HL-60/S4 (cell line): ENCODE results near the gene TMC1.

Source experiments
- in situ Hi-C: fragments of 300-500 bp; cut with MboI; formaldehyde crosslinking; loops from 2 replicates; pipeline ENCODE4 v1.14.3; 2022; ENCODE audit warnings: low sequenced_read_pairs

Gene TMC1

DNA sequence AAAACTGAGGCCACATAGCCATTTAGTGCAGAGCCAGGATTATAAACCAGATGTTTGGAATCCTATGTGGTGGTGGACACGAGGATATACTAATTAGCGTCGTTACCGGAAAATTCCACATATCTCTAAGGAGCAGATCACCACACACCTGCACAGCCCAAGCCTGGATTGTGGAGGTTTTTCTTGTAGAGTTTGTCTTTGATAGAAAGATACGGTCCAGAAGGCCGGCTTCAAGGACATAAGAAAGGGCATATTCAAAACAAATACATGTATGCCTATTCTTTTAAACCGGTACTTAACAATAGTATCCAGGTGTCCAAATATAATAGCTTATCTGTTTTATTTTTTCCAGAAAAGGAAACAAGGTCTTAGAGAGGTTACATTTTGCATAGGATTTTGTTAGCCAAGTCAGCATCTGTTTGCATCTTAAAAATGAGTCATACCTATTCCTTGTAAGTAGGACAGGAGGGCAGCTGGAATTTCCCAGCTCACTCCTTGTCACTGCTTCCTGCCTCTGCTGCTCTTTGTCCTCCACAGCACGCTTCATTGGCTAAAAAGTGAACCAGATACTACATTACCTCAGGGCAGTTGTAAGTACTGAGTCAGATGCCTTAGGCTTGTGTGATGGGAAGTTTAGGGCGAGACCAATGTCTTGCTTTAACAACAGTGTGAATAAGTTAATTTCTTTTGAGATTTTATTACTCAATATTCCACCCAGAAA, 3.6 kb downstream of the TMC1 start:
- in situ Hi-C loops = no loop called here

- in situ Hi-C loops = no loop called here
These were observed 5.7 kb downstream of the TMC1 start for GRCh38 chr9:72526901-72527800.

DNA sequence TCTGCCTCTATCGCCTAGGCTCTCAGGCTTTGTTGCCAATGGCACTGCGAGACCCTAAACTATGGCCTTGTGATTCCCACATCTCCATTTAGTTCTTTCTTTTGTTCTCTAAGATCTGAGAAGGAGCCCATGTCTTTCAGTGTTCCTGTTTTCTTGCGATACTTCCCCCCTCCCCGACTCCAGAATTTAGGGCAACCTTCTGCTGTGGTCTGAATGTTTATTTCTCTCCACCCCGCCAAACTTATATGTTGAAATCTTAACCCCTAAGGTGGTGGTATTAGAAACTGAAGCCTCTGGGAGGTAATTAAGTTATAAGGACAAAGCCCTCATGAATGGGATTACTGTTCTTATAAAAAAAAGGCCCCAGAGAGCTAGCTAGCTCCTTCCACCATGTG, 6.4 kb downstream of the TMC1 start:
- in situ Hi-C loops = no loop called here

DNA sequence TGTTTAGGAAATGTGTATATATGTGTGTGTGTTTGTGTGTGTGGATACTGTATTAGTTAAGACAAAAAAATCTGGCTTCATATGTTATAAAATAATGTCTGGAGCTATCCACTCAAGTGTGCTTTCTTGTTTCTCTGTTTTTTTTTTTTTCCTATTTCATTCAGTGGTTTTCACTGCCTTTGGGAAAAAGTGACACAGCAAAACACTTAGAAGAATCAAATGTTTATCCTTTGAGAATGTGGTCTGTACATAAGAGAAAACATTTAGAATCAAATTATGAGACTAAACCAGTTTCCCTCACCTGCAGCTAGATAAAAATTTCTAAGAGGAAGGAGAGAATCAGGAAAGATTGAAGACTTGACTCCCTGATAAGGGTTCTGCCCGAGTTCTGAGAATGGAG, 8.1 kb downstream of the TMC1 start:
- in situ Hi-C loops = no loop called here

DNA sequence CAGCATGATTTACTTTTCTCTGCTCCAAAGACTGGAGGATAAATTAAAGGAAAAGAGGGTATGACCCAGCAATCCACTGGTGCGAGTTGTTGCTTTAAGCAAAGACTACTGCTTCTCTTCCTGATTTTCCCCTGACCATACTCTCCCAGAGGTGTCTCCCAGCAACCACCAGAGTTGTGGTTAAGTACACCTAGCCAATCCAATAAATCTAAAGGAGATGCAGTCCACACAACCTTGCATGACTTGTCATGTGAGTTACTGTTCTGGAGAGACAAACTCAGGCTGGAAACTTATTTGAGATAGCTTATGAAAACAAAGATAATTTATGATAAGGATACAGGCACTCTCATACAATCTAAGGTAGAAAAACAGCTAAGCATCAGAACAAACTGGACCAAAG, 11.9 kb downstream of the TMC1 start:
- in situ Hi-C loops = no loop called here

- in situ Hi-C loops = no loop called here
These were observed 13.5 kb downstream of the TMC1 start for GRCh38 chr9:72534931-72535330.

DNA sequence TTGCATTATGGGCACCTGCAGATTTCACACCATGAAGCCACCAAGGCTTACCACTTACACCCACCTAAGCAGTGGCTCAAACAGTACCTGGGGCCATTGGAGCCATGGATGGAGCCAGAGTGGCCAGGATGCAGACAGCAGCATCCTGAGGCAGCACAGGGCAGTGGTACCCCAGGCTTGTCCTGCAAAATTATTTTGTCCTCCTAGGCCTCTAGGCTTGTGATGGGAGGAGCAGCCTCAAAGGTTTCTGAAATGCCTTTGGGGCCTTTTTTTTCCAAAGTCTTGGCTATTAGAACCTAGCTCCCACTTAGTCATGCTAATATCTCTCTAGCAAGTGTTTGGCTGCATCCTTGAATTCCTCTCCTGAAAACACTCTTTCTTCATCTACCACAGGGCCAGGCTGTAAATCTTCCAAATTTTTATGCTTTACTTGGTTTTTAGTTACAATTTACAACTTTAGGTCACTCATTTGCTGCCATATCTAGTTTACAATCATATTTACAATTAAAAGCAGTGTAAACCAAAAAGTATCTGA, 15.7 kb downstream of the TMC1 start:
- in situ Hi-C loops = no loop called here

DNA sequence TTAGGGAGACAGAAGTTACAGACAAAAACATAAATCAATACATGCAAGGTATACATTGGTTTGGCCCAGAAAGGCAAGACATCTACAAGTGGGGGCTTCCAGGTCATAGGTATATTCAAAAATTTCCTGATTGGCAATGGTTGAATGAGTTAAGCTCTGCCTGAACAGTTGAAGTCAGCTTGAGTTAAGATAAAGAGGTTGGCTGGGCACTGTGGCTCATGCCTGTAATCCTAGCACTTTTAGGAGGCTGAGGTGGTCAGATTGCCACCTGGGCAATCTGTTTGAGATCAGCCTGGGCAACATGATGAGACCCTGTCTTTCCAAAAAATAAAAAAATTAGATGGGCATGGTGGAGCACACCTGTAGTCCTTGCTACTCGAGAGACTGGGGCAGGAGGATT, 16.3 kb downstream of the TMC1 start:
- in situ Hi-C loops = no loop called here

DNA sequence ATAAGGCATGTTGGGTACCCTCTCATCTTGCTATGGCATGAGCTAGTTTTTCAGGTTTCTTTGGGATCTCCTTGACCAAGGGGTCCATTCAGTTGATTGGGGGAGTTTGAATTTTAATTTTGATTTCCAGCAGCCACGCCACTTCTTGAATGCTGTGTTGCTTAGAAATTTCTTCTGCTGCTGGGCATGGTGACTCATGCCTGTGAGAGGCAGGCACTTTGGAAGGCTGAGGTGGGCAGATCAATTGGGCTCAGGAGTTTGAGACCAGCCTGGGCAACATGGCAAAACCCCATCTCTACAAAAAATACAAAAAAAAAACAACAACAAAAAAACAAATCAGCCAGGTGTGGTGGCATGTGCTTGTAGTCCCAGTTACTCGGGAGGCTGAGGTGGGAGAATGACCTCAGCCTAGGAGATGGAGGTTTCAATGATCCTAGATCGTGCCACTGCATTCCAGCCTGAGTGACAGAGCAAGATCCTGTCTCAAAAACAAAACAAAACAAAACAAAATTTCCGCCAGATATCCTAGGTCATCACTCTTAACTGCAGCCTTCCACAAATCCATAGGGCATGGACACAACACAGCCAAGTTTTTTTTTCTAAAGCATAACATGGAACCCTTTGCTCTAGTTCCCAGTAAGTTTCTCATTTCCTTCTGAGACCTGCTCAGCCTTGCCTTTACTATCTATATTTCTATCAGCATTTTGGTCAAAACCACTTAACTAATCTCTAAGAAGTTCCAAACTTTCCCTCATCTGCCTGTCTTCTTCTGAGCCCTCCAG, 17.7 kb downstream of the TMC1 start:
- in situ Hi-C loops = no loop called here

DNA sequence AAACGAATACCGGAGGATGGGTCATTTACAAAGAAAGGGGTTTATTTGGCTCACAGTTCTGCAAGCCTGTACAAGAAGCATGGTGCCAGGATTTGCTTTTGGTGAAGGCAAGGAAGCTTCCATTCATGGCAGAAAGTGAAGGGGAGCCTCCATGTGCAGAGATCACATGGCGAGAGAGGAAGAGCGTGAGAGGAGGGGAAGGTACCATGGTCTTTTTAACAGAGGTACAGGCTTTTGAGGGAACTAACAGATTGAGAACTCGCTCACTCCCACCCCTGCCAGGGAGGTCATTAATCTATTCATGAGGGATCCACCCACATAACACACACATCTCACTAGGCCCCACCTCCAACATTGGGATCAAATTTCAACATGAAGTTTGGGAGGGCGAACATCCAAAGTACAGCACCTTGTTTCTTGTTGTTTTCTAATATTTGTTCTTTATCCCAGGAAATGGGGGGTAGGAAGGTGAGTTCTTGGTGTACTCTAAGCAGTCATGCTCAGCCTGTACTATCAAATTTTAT, 18.5 kb downstream of the TMC1 start:
- in situ Hi-C loops = loop anchor here (10.0 kb wide), 1 partner anchor 65 kb away; no protein-coding TSS in a partner anchor

GRCh38 chr9:72540348-72540873, 19.0 kb downstream of the TMC1 start:
- in situ Hi-C loops = loop anchor here (10.0 kb wide), 1 partner anchor 64 kb away; no protein-coding TSS in a partner anchor

DNA sequence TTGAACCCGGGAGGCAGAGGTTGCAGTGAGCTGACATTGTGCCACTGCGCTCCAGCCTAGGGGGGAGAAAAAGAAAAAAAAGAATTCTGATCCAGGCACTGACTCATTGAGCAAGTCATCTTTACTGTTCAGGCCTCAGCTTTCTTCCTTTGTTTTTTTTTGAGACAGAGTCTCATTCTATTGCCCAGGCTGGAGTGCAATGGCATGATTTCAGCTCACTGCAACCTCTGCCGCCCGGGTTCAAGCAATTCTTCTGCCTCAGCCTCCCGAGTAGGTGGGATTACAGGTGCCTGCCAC, 21.1 kb downstream of the TMC1 start:
- in situ Hi-C loops = loop anchor here (10.0 kb wide), 1 partner anchor 62 kb away; no protein-coding TSS in a partner anchor

GRCh38 chr9:72542917-72543316, 21.5 kb downstream of the TMC1 start:
- in situ Hi-C loops = loop anchor here (10.0 kb wide), 1 partner anchor 62 kb away; no protein-coding TSS in a partner anchor

GRCh38 chr9:72551306-72551705, 29.9 kb downstream of the TMC1 start:
- in situ Hi-C loops = no loop called here

DNA sequence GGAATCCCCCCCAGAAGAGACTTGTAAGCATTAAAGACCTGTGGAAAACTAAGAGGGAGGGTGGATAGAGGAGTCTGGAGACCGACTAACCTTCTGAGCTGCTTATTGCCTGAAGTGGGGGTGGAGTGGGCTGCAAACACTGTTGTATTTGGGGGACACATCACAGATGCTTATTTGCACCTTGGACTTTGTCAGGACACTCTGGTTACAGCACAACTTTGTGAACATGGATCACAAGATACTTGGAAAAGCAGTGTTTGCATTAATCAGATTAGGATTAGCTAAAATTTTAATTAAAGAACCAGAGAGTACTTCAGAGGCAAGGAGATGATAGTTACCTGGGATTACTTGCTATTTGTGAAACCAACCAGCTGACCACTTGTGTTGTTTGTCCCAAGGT, 30.9 kb downstream of the TMC1 start:
- in situ Hi-C loops = no loop called here

DNA sequence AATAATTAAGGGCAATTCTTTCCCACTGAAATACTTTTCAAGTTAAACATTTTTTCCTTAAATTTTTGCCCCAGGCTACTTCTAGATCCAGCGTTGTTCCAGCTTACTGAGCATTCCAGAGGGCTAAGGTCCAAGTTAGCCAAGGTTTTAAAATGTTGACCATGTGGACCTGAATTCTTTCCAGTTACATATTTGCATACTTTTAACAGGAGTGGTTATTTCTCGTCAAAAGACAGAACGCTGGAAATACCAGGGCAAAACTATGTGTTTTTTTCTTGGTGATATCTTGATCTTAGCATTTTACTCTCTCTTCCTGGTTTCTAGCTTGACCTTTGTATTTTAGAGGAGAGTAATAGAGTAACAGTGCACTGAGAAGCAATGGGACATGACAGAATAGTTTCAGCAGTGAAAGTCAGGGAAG, 32.8 kb downstream of the TMC1 start:
- in situ Hi-C loops = no loop called here

DNA sequence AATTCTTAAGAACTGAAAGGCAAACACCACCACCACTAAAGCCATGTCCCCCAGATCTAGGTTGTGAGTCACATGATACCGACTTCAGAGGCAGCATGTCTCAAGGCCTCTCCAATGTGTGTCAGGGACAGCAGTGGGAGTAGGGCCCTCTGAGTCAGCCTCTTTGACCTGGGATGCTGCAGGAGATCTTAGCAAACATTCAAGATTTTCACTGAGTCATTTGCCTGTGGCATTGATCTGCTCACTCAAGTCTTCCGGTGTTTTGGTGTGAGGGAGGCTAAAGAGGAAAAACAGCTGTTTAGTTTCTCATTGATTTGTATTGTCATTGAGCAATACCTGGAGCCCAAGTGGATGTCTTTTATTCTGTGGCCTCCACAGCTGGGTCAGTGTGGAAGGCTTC, 36.1 kb downstream of the TMC1 start:
- in situ Hi-C loops = no loop called here

GRCh38 chr9:72560086-72560485, 38.7 kb downstream of the TMC1 start:
- in situ Hi-C loops = no loop called here

GRCh38 chr9:72563806-72564205, 42.4 kb downstream of the TMC1 start:
- in situ Hi-C loops = no loop called here

DNA sequence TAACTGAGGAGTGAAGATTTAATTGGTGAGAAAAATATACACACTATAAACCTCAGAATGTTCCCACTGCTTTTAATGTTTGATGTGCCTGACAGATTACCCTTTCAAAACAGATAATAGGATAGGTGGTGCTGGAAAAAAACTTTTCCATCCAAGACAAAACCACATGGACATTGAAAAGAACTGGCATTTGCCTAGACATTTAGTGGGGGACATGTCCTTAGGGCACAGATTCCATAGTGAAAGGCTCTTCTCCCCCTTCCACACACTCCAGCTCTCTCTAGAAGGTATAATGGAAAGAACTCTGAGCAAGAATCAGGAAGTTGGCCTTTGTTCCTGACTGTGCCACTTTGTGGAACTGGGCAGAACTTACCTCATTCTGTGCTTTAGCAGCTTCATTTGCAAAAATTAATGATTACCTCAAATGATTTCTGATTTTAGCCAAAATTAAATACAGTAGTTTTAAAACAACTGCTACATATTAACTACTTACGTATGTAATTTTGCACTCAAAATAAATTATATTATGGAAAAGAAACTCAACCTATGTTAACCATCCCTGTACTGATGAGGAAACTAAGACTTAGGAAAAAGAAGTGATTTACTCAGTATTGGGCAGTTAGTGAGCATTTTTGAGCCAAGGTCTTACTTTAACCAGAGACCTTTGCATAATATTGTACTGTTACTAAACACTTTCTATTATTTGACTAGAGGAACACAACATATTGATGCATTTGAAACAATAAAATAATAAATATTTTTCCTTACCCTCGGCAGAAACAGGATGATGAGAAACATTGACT, 43.3 kb downstream of the TMC1 start:
- in situ Hi-C loops = no loop called here
